CD4-positive, alpha-beta T cell treated with Interleukin-4 for 4 hours (primary cell): Measurements from ENCODE around the gene OR52I2.

Source experiments
- DNase-seq: peaks from one replicate; pipeline ENCODE4 v3.0.0-alpha.2; 2020

Gene OR52I2

DNA sequence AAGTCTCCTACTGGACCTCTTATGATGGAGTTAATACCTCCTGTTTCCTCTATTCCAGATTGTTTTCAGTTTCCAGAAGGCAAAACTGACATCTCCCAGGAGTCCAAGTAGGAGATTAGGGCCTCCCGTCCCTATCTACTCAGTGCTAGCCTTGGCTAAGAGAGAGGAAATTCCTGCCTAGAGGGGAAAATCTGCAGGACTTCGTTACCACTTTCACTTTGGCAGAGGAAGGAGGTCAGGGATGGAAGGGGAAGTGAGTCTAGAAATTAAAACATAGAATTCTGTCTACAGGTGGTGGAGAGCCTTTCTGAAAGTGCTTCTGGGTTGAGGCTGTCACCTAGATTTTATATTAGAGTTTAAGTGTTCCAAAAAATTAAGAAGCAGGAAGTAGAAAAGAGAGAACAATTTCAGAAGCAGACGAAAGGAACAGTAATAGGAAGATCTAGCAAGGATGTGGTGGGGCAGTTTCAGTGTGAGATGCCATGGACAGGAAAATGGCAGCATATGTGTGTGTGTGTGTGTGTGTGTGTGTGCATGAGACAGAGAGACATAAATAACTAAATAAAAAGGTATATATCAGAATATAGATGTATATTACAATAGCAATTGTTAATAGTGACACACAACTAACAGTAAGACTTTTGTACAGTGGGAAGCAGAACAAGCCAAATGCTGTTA is 28.9 kb downstream of the OR52I2 start:
- DNase-seq, result peak; percentile 25

DNA sequence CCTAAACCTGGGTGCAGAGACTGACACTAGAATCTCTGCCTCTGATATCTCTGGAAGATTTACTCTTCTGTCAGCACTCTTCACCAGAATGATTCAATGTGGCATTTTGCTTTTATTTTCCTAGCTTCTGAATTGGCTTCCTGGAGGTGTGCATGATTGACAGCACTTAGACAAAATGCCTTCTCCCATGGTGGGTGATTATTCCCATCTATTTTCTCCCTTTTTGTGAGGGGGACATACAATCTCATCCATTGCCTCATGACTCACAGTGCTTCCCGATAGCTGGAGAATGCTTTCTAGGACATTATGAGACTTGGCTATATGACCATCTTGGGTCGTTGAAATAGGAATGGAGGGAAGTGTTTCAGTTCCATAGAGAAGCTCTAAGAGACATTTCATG is 30.4 kb downstream of the OR52I2 start:
- DNase-seq, result no peak

DNA sequence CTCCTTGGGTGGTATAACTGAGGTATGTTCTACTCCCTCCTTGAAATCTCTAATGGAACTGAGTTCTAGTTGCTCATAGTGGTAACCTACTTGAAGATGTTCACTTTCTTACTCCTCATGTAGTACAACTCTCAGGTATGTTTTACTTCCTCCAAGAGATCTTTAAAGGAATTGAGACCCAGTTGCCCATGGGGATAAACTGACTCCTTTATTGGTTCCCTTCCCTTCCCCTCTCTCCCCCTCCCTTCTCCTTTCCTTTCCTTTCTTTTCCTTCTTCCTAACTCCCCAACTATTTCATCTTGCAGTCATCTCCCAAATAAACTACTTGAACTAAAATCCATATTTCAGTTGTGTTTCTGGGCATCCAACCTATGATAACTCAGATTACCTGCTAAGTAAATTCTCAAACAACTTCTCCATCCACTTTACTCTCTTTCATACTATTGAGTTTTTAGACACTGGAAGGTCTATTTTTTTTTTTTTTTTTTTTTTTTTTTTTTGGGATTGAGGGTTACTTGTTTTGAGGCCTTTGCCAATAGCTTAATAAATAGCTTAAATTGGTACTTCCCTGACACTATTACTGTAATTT is 34.4 kb downstream of the OR52I2 start:
- DNase-seq, result no peak

- no peak for DNase-seq
Measured at GRCh38 chr11:4619514-4619913, 38.0 kb downstream of the OR52I2 start.

DNA sequence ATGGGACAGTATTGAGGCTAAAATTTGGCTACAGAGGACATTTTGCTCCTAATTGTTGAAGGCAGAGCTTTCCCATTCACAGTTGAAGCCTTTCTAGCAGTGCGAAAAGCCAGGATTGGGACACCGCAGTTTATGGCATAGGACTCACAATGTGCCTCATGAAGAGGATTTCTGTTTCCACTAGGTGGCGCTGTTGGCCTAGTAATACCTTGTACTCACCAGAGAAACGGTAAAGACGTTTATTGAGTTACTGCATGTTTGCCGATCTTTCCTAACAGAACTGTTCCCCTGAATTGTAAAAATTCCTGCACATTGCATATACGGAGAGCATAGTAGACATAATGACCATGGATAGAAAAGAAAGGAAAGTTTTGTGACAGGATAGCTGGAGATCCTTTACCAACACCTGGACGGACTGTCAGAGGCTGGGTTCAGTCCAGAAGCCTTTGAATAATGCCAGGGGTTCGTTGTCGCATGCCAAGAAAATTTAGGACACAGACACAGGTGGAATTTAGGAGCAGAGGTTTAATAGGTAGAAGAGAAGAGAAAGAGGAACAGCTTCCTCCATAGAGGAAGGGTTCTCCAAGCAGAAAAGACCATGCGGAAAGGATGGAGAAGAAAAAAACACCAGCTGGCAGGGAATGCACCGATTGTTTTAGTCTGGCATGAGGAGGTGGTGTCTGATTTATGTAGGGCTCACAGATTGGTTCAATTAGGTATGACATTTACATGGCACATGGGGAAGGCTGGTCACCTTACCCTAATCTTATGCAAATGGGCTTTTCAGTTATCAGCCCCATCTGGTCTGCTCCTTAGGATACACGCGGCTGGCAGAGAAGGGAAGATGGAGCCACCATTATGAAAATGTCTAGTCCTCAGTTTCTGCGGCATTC is 44.9 kb downstream of the OR52I2 start:
- peak; percentile 24 for DNase-seq

DNA sequence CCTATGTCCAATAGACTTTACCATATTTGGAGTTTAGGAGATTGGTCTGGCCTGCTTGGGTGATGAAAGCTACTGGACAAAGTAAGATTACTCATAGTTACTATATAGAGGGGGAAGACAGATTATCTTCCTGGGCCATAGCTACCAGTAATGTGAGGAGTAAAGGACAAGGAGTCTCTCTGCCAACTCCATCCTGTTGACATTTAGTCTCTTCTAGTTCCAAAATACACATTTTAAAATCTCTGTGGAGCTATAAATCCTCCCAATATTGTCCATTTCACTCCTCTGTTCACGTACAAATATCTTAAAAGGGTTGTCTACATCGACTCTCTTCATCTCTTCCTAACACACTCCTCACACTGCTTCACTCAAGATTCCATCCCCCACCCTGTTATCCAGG is 54.6 kb downstream of the OR52I2 start:
- DNase-seq, result no peak

DNA sequence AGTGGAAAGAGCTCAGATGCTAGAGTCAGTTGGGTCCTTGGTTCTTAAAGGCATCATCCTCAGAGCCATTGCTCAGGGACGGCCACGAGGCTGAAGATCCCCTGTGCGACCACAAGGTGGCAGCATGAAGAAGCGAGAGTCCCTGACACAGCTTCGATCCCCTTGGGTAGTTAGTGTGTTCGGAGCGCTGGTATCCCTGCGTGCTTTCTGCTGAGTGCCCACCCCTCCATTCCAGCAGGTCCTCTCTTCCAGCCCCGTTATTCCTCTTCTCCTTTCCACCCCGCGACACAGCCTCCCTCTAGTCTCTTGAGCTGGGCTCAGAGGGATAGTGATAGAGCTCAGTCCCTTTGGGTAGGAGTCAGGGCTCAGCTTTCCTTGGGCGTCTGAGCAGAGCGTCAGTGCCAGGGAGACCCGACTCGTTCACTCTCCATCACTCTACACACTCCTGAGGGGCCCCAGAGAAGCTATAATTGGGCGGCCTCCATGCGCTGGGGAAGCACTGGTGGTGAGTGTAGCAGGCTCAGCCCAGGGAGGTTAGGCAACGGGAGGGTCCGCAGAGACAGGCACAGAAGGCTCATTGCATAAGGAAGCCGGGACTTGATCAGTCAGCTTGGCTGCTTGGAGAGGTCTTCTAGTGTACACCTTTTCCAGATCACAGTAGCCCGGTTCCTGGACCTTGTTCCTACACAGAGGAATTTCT is 55.6 kb downstream of the OR52I2 start, which contains the start of gene OR51D1:
Gene OR51D1, plus strand, starts transcription at position 516 of the 700 bp plus-strand sequence. CDS start 2,314 bp downstream, outside the sequence.
- peak; percentile 68 for DNase-seq

DNA sequence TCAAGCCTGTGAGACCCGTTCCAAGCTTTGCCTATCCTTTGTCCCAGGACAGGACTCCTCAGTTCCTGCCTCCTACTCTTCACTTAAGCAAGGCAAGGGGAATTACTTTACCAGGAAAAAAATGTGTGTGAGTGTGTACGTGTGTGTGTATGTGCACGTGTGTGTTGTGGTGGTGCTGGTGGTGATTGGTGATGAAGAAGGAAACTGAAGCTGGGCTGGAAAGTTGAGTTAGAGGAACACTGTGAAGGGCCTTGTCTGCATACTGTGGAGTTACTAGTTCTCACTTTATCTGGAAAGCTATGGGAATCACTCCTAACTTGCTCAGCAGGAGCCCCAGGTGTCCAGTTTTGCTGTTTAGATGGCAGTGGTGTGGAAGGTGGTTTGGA is 56.1 kb downstream of the OR52I2 start:
- DNase-seq, result no peak

DNA sequence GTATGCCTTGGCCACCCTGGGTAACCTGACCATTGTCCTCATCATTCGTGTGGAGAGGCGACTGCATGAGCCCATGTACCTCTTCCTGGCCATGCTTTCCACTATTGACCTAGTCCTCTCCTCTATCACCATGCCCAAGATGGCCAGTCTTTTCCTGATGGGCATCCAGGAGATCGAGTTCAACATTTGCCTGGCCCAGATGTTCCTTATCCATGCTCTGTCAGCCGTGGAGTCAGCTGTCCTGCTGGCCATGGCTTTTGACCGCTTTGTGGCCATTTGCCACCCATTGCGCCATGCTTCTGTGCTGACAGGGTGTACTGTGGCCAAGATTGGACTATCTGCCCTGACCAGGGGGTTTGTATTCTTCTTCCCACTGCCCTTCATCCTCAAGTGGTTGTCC is 58.4 kb downstream of the OR52I2 start:
- DNase-seq, result no peak

DNA sequence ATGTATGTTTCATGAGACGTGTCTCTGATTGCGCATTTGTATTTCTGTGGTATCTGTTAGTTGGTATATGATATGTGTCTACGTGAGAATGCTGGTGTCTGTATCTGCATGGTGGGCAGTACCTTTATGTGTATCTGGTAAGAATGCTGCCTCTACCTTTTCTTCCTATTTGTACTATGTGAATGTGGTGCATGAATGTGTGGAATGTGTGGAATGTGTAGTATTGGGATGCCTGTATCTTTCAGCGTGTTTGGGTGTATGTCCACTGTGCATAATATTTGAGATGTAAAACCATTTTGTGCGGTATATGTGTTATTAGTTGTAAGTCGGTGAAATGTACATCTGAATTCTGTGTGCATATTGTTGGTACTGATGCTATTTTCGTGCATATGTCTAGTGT is 60.0 kb downstream of the OR52I2 start:
- DNase-seq, result no peak

GRCh38 chr11:4642043-4642442 is 60.5 kb downstream of the OR52I2 start:
- no peak for DNase-seq
